SU-DHL-6 (cell line): ENCODE measurements around the gene PADI2.

ENCODE experiments used
- EZH2phosphoT487 ChIP-seq: fragments of 200-600 bp; sonication (generic), shearing (Covaris generic); conservative IDR thresholded peaks from 2 replicates; pipeline ENCODE4 v1.6.1; 2018; ENCODE audit warnings: mild to moderate bottlenecking, antibody characterized with exemption, low read length, moderate library complexity, mixed read lengths
- TF ChIP-seq, protein P1 (sequence below): fragments of 200-600 bp; sonication (generic); IDR thresholded peaks from one replicate; pipeline ENCODE4 v1.5.1; 2017; ENCODE audit warnings: antibody characterized with exemption, mild to moderate bottlenecking, low read length, moderate library complexity; ENCODE audit not compliant: insufficient read depth, poor library complexity, severe bottlenecking

DNA sequence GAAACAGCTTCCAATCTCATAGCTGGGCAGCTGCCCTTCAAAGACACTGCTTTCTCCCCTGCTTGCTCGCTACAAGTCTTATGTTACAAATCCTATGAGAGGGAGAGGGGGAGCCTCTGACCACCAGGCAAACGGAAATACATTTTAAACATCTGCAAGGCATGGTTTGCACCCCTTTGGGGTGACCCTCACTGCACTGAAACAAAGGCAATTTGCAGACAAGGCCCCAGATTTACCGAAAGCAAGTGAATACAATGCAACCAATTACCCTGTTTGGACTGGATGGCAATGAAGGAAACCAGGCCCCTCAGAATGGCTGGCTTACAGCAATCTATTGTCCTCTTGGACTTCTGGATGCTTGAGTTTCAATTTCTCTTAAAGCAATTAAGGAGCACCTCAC lies 95.7 kb downstream of the PADI2 start:
- TF ChIP-seq, protein P1, sequence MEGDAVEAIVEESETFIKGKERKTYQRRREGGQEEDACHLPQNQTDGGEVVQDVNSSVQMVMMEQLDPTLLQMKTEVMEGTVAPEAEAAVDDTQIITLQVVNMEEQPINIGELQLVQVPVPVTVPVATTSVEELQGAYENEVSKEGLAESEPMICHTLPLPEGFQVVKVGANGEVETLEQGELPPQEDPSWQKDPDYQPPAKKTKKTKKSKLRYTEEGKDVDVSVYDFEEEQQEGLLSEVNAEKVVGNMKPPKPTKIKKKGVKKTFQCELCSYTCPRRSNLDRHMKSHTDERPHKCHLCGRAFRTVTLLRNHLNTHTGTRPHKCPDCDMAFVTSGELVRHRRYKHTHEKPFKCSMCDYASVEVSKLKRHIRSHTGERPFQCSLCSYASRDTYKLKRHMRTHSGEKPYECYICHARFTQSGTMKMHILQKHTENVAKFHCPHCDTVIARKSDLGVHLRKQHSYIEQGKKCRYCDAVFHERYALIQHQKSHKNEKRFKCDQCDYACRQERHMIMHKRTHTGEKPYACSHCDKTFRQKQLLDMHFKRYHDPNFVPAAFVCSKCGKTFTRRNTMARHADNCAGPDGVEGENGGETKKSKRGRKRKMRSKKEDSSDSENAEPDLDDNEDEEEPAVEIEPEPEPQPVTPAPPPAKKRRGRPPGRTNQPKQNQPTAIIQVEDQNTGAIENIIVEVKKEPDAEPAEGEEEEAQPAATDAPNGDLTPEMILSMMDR: no peak
- no peak for TF ChIP-seq EZH2phosphoT487
